ENCODE data around the gene FAM81B. TPM values are rescaled to one million over a fixed set of nuclear protein-coding genes. Genes with fewer than 3 reads are reported as not detected.

Gene FAM81B
- polyA plus RNA-seq, 3 donors, result not detected

DNA sequence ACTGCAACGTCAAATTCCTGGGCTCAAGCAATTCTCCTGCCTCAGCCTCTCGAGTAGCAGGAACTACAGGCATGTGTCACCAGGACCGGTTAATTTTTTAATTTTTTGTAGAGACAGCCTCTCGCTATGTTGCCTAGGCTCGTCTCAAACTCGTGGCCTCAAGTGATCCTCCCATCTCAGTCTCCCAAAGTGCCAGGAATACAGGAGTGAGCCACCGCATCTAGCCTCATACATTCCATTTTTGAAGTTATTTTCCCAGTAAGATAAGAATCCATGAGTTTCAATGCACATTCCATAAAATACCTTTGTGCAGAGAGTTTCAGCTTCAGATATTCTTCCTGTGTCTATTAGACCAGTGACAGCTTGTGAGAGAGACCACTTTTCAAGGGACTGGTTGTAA is 93.3 kb downstream of the FAM81B start:
- no peak overlapping the region for H3K4me2 ChIP-seq (replicated peaks; ENCODE audit: extremely low read depth, low read length, poor library complexity, severe bottlenecking)
- no peak overlapping the region for H3K4me3 Mint-ChIP-seq
- no peaks in the 10 kb centered on the region for H3K79me2 ChIP-seq (ENCODE audit: insufficient read depth, low read length)
- no peak overlapping the region for H3K4me3 ChIP-seq (replicated peaks in 1 of 3; ENCODE audit: low read depth in 2 of 3, low read length in 3 of 3)
- H3K9ac ChIP-seq (ENCODE audit: insufficient read depth, low read length, poor library complexity, severe bottlenecking), result no peak overlapping the region
- H3K36me3 ChIP-seq (replicated peaks in 1 of 2; ENCODE audit: control insufficient read depth in 1 of 2, insufficient read depth in 2 of 2, low read length in 2 of 2), result peaks cover 91 to 97% of the 10 kb centered on the region in 2 donors
- TF ChIP-seq, protein P1, sequence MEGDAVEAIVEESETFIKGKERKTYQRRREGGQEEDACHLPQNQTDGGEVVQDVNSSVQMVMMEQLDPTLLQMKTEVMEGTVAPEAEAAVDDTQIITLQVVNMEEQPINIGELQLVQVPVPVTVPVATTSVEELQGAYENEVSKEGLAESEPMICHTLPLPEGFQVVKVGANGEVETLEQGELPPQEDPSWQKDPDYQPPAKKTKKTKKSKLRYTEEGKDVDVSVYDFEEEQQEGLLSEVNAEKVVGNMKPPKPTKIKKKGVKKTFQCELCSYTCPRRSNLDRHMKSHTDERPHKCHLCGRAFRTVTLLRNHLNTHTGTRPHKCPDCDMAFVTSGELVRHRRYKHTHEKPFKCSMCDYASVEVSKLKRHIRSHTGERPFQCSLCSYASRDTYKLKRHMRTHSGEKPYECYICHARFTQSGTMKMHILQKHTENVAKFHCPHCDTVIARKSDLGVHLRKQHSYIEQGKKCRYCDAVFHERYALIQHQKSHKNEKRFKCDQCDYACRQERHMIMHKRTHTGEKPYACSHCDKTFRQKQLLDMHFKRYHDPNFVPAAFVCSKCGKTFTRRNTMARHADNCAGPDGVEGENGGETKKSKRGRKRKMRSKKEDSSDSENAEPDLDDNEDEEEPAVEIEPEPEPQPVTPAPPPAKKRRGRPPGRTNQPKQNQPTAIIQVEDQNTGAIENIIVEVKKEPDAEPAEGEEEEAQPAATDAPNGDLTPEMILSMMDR (IDR thresholded peaks at IDR 0.05), result no peak
- intact Hi-C loops (cut with micrococcal nuclease), result no loop called here
- no peak overlapping the region for H2AFZ ChIP-seq (ENCODE audit: insufficient read depth, low read depth, low read length, poor library complexity, severe bottlenecking)
- H4K20me1 ChIP-seq (ENCODE audit: insufficient read depth, low read length), result no peaks in the 10 kb centered on the region
- no peaks in the 10 kb centered on the region for H3K4me1 ChIP-seq (ENCODE audit: control insufficient read depth in 1 of 2, insufficient read depth in 2 of 2, low read length in 2 of 2)
- no peaks in the 10 kb centered on the region for H3K4me1 Mint-ChIP-seq
- no peak for DNase-seq
- no peak overlapping the region for H3K27ac Mint-ChIP-seq
- no peak overlapping the region for H3K27ac ChIP-seq (ENCODE audit: low read depth in 1 of 2, low read length in 2 of 2)
- peaks cover 18 to 25% of the 10 kb centered on the region in 2 donors for H3K9me3 ChIP-seq (replicated peaks in 1 of 2; ENCODE audit: control insufficient read depth in 1 of 2, insufficient read depth in 1 of 2, low read length in 2 of 2)
- H3K27me3 ChIP-seq (ENCODE audit: control insufficient read depth in 2 of 2, insufficient read depth in 2 of 2, low read length in 2 of 2), result no peaks in the 10 kb centered on the region
- peaks cover 79 to 84% of the 10 kb centered on the region in 2 donors for H3K36me3 Mint-ChIP-seq
- H3K27me3 Mint-ChIP-seq (ENCODE audit: low read depth in 3 of 3), result no peaks in the 10 kb centered on the region
- WGBS (ENCODE audit: insufficient coverage), result 97% methylated on average over 6 of the region's 7 CpGs
- H3K9me3 Mint-ChIP-seq, result peaks cover 20 to 29% (median 28%) of the 10 kb centered on the region in 7 donors

DNA sequence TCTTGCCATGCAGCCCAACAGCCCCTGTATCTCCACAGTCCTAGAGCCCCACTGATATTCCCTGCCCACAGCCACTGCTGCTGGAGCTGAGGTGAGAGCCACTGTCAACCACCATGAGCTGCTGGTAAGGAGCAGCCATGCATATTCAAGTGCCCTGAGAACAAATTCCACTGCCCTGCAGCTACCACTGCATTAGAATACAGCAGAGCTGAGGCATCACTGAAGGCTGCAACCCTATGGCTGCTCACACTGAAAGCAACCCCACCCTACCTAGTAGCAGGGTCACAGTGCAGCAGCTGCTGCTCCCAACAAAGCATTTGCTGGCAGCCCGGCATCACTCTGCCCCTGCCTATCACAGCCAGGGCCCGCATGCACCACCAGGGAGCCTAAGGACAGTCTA is 95.0 kb downstream of the FAM81B start:
- 100% methylated on average over 2 of the region's 2 CpGs for WGBS (ENCODE audit: insufficient coverage)
- DNase-seq, result no peak
- Histone ChIP-seq H3K27me3 (ENCODE audit: control insufficient read depth in 2 of 2, insufficient read depth in 2 of 2, low read length in 2 of 2) (no peaks in the 10 kb centered on the region), H3K4me1 (ENCODE audit: control insufficient read depth in 1 of 2, insufficient read depth in 2 of 2, low read length in 2 of 2) (no peaks in the 10 kb centered on the region), H4K20me1 (ENCODE audit: insufficient read depth, low read length) (no peaks in the 10 kb centered on the region), H3K9ac (ENCODE audit: insufficient read depth, low read length, poor library complexity, severe bottlenecking) (no peak overlapping the region), H3K36me3 (replicated peaks in 1 of 2; ENCODE audit: control insufficient read depth in 1 of 2, insufficient read depth in 2 of 2, low read length in 2 of 2) (peaks cover 93 to 98% of the 10 kb centered on the region in 2 donors), H3K4me3 (replicated peaks in 1 of 3; ENCODE audit: low read depth in 2 of 3, low read length in 3 of 3) (no peak overlapping the region), H2AFZ (ENCODE audit: insufficient read depth, low read depth, low read length, poor library complexity, severe bottlenecking) (no peak overlapping the region), H3K4me2 (replicated peaks; ENCODE audit: extremely low read depth, low read length, poor library complexity, severe bottlenecking) (no peak overlapping the region), H3K79me2 (ENCODE audit: insufficient read depth, low read length) (no peaks in the 10 kb centered on the region), H3K9me3 (replicated peaks in 1 of 2; ENCODE audit: control insufficient read depth in 1 of 2, insufficient read depth in 1 of 2, low read length in 2 of 2) (peaks cover 23 to 27% of the 10 kb centered on the region in 2 donors), H3K27ac (ENCODE audit: low read depth in 1 of 2, low read length in 2 of 2) (no peak overlapping the region)
- H3K4me1 Mint-ChIP-seq, result no peaks in the 10 kb centered on the region
- no peaks in the 10 kb centered on the region for H3K27me3 Mint-ChIP-seq (ENCODE audit: low read depth in 3 of 3)
- peaks cover 76 to 82% of the 10 kb centered on the region in 2 donors for H3K36me3 Mint-ChIP-seq
- no peak overlapping the region for H3K27ac Mint-ChIP-seq
- TF ChIP-seq, protein P1 (IDR thresholded peaks at IDR 0.05), result no peak
- H3K4me3 Mint-ChIP-seq, result no peak overlapping the region
- peaks cover 22 to 33% (median 28%) of the 10 kb centered on the region in 7 donors for H3K9me3 Mint-ChIP-seq
- intact Hi-C loops (cut with micrococcal nuclease), result no loop called here

Measured in CD14-positive monocyte (primary cell).